OCI-LY3 (cell line): Measurements from ENCODE around the gene MRPL20.

Experiments used
- H2AFZ ChIP-seq: fragments of 200-600, 300-600 bp; shearing (Covaris generic); 2 replicates; pipeline ENCODE4 v1.6.0; 2014; ENCODE audit warnings: antibody characterized with exemption, low read depth, low read length
- H3K27ac ChIP-seq: fragments of 200-600, 300-600 bp; sonication (generic); 2 replicates; pipeline ENCODE4 v1.5.1; 2014; ENCODE audit warnings: mild to moderate bottlenecking, low read length, moderate library complexity, mixed read lengths
- H3K27me3 ChIP-seq: fragments of 200-600, 300-600 bp; sonication (generic); 2 replicates; pipeline ENCODE4 v1.6.1; 2014; ENCODE audit warnings: low read depth, low read length, mixed read lengths
- H3K36me3 ChIP-seq: fragments of 200-600, 300-600 bp; sonication (generic); replicated peaks from 2 replicates; pipeline ENCODE3; 2014; ENCODE audit warnings: low read depth, low read length, mixed read lengths
- H3K4me1 ChIP-seq: fragments of 300-600, 200-600 bp; sonication (generic); 2 replicates; pipeline ENCODE4 v1.6.1; 2014; ENCODE audit warnings: low read length, mixed read lengths
- H3K4me2 ChIP-seq: fragments of 200-600, 300-600 bp; sonication (generic); 2 replicates; pipeline ENCODE4 v1.6.1; 2014; ENCODE audit warnings: low read length, mixed read lengths
- H3K4me3 ChIP-seq: fragments of 300-600, 200-600 bp; sonication (generic); 2 replicates; pipeline ENCODE4 v1.5.1; 2014; ENCODE audit warnings: antibody characterized with exemption, mild to moderate bottlenecking, low read length, moderate library complexity
- H3K79me2 ChIP-seq: fragments of 300-600, 200-600 bp; shearing (Covaris generic); 2 replicates; pipeline ENCODE4 v1.6.1; 2014; ENCODE audit warnings: mild to moderate bottlenecking, low read length, mixed read lengths
- H3K9ac ChIP-seq: fragments of 300-600, 200-600 bp; shearing (Covaris generic); 2 replicates; pipeline ENCODE4 v1.6.0; 2014; ENCODE audit warnings: mild to moderate bottlenecking, low read length, moderate library complexity
- H3K9me3 ChIP-seq: fragments of 200-600, 300-600 bp; shearing (Covaris generic); 2 replicates; pipeline ENCODE4 v1.6.1; 2014; ENCODE audit warnings: low read length, mixed read lengths; ENCODE audit not compliant: insufficient read depth
- H4K20me1 ChIP-seq: fragments of 200-600, 300-600 bp; sonication (generic); 2 replicates; pipeline ENCODE4 v1.6.1; 2016; ENCODE audit warnings: low read length, mixed read lengths; ENCODE audit not compliant: insufficient read depth
- EZH2phosphoT487 ChIP-seq: fragments of 200-600 bp; shearing (Covaris generic); IDR thresholded peaks from 2 replicates; pipeline ENCODE4 v1.6.1; 2018; ENCODE audit warnings: antibody characterized with exemption, mixed run types, low read depth
- TF ChIP-seq, protein P1 (sequence below): fragments of 200-600, 300-600 bp; sonication (generic); IDR thresholded peaks from 2 replicates; pipeline ENCODE4 v1.5.1; 2014; ENCODE audit warnings: antibody characterized with exemption, low read length, low read depth

Gene MRPL20

DNA sequence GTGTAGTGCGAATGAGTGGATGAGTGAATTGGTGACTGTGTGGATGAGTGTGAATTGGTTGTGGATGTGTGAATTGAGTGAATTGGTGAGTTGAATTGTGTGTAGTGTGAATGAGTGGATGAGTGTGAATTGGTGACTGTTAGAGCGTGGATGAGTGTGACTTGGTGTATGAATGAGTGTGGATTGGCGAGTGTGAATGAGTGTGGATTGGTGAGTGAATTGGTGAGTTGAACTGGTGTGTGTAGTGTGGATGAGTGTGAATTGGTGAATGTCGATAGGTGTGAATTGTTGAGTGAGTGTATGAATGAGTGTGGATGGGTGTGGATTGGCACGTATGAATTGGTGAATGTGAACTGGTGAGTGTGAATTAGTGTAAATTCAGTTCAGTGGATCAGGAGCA is 39.8 kb downstream of the MRPL20 start:
- no peaks in the 10 kb centered on the region for H3K27me3 ChIP-seq

DNA sequence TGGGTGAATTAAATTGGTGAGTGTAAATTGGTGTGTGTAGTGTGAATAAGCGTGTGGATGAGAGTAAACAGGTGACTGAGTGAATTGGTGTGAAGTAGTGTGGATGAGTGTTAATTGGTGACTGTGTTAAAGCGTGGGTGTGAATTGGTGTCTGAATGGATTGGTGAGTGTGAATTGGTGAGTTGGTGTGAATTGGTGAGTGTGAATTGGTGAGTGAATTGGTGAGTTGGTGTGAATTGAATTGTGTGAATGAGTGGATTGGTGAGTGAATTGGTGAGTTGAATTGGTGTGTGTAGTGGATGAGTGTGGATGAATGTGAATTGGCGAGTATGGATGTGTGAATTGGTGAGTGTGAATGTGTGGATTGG is 40.4 kb downstream of the MRPL20 start:
- TF ChIP-seq, protein P1, sequence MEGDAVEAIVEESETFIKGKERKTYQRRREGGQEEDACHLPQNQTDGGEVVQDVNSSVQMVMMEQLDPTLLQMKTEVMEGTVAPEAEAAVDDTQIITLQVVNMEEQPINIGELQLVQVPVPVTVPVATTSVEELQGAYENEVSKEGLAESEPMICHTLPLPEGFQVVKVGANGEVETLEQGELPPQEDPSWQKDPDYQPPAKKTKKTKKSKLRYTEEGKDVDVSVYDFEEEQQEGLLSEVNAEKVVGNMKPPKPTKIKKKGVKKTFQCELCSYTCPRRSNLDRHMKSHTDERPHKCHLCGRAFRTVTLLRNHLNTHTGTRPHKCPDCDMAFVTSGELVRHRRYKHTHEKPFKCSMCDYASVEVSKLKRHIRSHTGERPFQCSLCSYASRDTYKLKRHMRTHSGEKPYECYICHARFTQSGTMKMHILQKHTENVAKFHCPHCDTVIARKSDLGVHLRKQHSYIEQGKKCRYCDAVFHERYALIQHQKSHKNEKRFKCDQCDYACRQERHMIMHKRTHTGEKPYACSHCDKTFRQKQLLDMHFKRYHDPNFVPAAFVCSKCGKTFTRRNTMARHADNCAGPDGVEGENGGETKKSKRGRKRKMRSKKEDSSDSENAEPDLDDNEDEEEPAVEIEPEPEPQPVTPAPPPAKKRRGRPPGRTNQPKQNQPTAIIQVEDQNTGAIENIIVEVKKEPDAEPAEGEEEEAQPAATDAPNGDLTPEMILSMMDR, result no peak
- TF ChIP-seq EZH2phosphoT487, result no peak
- peaks cover 3% of the 10 kb centered on the region; the same call in 1 of the 2 replicates for H3K79me2 ChIP-seq
- H3K36me3 ChIP-seq, result peaks cover 4% of the 10 kb centered on the region
- H3K4me2 ChIP-seq, result no peak overlapping the region
- no peaks in the 10 kb centered on the region for H4K20me1 ChIP-seq
- H3K27me3 ChIP-seq, result no peaks in the 10 kb centered on the region
- H3K4me1 ChIP-seq, result peaks cover 6% of the 10 kb centered on the region; the same call in 1 of the 2 replicates
- no peak overlapping the region for H2AFZ ChIP-seq
- no peak overlapping the region for H3K4me3 ChIP-seq
- H3K27ac ChIP-seq, result no peak overlapping the region
- peaks cover 10% of the 10 kb centered on the region; the same call in 1 of the 2 replicates for H3K9me3 ChIP-seq
- no peak overlapping the region for H3K9ac ChIP-seq

More for the DNA sequence above, 39.8 kb downstream of the MRPL20 start:
- TF ChIP-seq, protein P1, result no peak
- TF ChIP-seq EZH2phosphoT487, result no peak
- Histone ChIP-seq H3K9me3 (peaks cover 10% of the 10 kb centered on the region; the same call in 1 of the 2 replicates), H3K27ac (no peak overlapping the region), H3K79me2 (peaks cover 8% of the 10 kb centered on the region; the same call in 1 of the 2 replicates), H3K36me3 (peaks cover 4% of the 10 kb centered on the region), H4K20me1 (no peaks in the 10 kb centered on the region), H3K9ac (no peak overlapping the region), H2AFZ (no peak overlapping the region), H3K4me1 (peaks cover 6% of the 10 kb centered on the region; the same call in 1 of the 2 replicates), H3K4me2 (no peak overlapping the region), H3K4me3 (no peak overlapping the region)

DNA sequence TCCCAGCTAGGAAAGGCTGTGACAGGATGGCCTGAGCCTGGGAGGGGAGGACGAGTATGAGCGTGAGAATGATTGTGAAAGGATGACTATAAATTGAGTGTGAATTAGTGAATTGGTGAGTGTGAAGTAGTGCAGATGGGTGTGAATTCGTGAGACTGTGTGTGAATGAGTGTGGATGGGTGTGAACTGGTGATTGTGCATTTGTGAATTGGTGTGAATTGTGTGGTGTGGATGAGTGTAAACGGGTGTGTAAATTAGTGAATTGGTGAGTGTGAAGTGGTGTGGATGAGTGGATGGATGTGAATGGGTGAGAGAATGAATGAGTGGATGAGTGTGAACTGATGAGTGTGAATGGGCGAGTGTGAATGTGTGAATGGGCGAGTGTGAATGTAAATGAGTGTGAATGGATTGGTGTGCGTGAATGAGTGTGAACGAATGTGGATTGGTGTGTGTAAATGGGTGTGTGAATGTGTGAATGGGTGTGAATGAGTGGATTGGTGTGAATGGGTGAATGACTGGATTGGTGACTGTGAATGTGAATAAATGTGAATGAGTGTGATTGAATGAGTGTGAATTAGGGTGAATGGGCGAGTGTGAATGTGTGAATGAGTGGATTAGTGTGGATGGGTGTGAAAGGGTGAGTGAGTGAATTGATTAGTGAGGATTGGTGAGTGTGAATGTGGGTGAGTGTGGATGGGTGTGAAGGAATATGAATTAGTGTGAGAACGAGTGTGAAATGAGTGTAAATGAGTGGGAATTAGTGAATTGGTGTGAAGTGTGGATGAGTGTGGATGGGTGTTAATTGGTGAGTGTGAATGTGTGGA is 41.0 kb downstream of the MRPL20 start:
- H3K4me1 ChIP-seq, result peaks cover 6% of the 10 kb centered on the region; the same call in 1 of the 2 replicates
- H3K79me2 ChIP-seq, result no peaks in the 10 kb centered on the region
- no peaks in the 10 kb centered on the region for H3K36me3 ChIP-seq
- no peak overlapping the region for H3K4me2 ChIP-seq
- TF ChIP-seq EZH2phosphoT487, result no peak
- TF ChIP-seq, protein P1, result no peak
- H3K27ac ChIP-seq, result no peak overlapping the region
- no peaks in the 10 kb centered on the region for H3K27me3 ChIP-seq
- H4K20me1 ChIP-seq, result no peaks in the 10 kb centered on the region
- H3K9me3 ChIP-seq, result peaks cover 10% of the 10 kb centered on the region; the same call in 1 of the 2 replicates
- no peak overlapping the region for H3K9ac ChIP-seq
- H3K4me3 ChIP-seq, result no peak overlapping the region
- H2AFZ ChIP-seq, result no peak overlapping the region

DNA sequence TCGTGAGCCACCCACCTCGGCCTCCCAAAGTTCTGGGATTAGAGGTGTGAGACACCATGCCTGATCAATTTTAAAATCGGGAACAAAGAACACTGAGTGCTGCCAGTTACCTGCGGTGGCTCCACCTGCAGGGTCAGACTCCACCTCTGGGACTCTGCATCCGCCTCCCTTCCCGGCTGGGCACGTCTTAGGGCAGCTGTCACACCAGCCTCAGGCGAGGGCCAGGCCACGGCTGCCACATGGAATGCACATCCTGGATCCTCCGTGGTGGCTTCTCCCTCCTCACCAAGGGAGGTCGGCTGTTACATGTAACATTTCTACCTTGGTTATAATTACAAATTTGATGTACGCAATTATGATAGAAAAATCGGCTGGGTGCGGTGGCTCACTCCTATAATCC is 42.8 kb downstream of the MRPL20 start:
- H3K27ac ChIP-seq, result no peak overlapping the region
- peaks cover 10% of the 10 kb centered on the region; the same call in 1 of the 2 replicates for H3K9me3 ChIP-seq
- H3K36me3 ChIP-seq, result no peaks in the 10 kb centered on the region
- no peak overlapping the region for H2AFZ ChIP-seq
- H3K4me1 ChIP-seq, result peaks cover 6% of the 10 kb centered on the region; the same call in 1 of the 2 replicates
- no peak overlapping the region for H3K4me2 ChIP-seq
- no peak overlapping the region for H3K4me3 ChIP-seq
- peaks cover under 1% of the 10 kb centered on the region; the same call in 1 of the 2 replicates for H3K27me3 ChIP-seq
- no peak overlapping the region for H3K9ac ChIP-seq
- TF ChIP-seq EZH2phosphoT487, result no peak
- TF ChIP-seq, protein P1, result no peak
- no peaks in the 10 kb centered on the region for H4K20me1 ChIP-seq
- no peaks in the 10 kb centered on the region for H3K79me2 ChIP-seq
